ENCODE results near the gene EVPLL. TPM values are rescaled to one million over a fixed set of nuclear protein-coding genes. Genes with fewer than 3 reads are reported as not detected.
"Not testable (repeated sequence)": the region's sequence is repeated elsewhere in the genome, so short reads cannot be mapped to it uniquely, and the experiment has no call there.

Gene EVPLL
- total RNA-seq, 1 experiment from 2014 or later = not detected

DNA sequence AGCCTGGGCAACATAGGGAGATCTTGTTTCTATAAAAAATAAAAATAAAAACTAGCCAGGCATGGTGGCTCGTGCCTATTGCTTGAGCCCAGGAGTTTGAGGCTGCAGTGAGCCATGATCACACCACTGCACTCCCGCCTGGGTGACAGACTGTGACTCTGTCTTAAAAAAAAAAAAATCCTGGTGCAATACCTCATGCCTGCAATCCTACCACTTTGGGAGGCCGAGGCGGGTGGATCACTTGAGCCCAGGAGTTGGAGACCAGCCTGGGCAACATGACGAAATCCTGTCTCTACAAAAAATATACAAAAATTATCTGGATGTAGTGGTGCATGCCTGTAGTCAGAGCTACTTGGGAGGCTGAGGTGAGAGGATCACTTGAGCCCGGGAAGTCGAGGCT, 6.7 kb downstream of the EVPLL start:
- not testable (repeated sequence) for H3K4me3 ChIP-seq (ENCODE audit: insufficient read depth, low read depth, low read length); H3K27me3 ChIP-seq (ENCODE audit: control insufficient read depth, insufficient read depth, low read length); DNase-seq; H3K36me3 ChIP-seq (replicated peaks; ENCODE audit: control insufficient read depth, insufficient read depth, low read length)

DNA sequence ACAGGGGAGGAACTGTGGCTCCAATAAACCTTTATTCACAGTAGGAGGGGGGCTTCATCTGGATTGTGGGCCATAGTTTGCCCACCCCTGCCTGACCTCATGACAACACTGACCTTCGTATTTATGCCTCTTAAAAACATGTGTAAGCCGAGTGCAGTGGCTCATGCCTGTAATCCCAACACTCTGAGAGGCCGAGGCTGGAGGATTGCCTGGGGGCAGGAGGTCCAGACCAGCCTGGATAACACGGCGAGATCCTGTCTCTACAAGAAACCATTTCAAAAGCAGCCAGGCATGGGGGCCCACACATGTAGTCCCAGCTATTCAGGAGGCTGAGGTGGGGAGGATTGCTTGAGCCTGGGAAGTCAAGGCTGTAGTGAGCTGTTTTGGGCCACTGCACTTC, 10.0 kb downstream of the EVPLL start:
- not testable (repeated sequence) for H3K4me3 ChIP-seq (ENCODE audit: insufficient read depth, low read depth, low read length); DNase-seq; H3K27me3 ChIP-seq (ENCODE audit: control insufficient read depth, insufficient read depth, low read length); H3K36me3 ChIP-seq (replicated peaks; ENCODE audit: control insufficient read depth, insufficient read depth, low read length)

DNA sequence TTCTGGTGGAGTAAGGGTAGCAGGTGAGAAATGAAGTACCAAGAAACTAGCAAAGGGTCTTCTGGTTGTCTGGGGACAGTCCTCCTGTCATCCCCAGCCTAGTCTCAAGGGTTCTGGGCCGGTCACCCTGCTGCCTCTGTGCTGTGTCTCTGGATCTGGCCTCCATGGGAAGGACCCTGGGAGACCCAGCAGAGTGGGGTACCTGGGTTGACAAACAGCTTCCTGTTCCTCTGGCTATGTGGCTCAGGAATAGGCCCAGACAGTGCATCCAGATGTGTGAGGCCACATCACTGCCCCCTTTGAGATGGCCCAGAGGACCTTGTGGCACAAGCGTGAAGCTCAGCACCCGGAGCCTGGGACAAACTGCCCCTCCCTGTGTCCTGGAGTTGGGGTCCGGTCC, 10.7 kb downstream of the EVPLL start:
- not testable (repeated sequence) for H3K27me3 ChIP-seq (ENCODE audit: control insufficient read depth, insufficient read depth, low read length); H3K4me3 ChIP-seq (ENCODE audit: insufficient read depth, low read depth, low read length); H3K36me3 ChIP-seq (replicated peaks; ENCODE audit: control insufficient read depth, insufficient read depth, low read length); DNase-seq

DNA sequence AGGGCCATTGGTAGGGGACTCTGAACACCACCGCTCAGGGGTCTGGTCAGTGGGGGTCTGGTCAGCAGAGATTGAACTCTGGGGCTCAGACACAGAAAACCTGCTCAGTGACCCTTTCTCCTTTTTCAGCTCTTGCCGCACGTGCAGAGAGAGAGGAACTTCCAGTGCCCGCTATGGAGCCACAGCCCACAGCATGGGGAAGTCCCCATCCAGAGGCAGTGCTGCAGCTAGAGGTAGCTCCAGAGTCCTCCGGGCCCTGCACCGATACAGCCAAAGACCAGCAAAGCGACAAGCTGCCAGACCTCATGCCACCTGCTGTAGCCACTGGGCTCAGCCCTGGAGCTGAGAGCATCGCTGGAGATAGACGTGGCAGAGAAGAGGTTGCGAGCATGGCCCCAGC, 11.2 kb downstream of the EVPLL start:
- H3K36me3 ChIP-seq (replicated peaks; ENCODE audit: control insufficient read depth, insufficient read depth, low read length); DNase-seq; H3K4me3 ChIP-seq (ENCODE audit: insufficient read depth, low read depth, low read length); H3K27me3 ChIP-seq (ENCODE audit: control insufficient read depth, insufficient read depth, low read length): not testable (repeated sequence)

DNA sequence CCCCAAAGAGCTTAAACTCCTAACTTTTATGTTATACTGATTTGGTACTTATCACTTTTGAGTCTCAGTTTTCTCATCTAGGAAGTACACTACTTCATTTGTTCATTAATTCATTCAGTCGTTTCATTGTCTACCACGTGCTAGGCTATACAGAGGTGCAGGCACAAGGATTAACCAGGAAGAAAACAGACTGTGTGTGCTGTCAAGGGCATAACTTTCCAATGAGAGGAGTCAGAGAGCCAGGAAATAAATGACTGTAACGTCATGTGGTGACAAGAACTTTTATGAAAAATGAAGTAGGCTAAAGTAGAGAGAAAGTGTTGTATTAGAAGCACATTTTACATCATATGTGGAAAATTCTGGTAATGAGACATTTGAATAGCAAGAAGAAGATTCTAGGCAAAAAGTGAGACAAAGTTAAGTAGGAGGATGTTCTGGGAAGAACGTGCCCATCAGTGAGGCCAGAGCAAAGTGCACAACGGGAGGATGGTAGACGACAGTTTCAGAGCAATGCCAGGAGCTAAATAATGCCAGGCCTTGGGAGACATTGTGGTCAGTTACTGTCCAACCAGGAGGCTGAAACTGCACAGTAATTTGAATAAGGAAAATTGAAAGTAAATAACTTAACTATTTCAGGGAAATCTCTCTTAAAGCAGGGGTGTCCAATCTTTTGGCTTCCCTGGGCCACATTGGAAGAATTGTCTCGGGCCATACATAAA, 24.5 kb downstream of the EVPLL start:
- H3K4me3 ChIP-seq (ENCODE audit: insufficient read depth, low read depth, low read length); H3K36me3 ChIP-seq (replicated peaks; ENCODE audit: control insufficient read depth, insufficient read depth, low read length); DNase-seq; H3K27me3 ChIP-seq (ENCODE audit: control insufficient read depth, insufficient read depth, low read length): not testable (repeated sequence)

DNA sequence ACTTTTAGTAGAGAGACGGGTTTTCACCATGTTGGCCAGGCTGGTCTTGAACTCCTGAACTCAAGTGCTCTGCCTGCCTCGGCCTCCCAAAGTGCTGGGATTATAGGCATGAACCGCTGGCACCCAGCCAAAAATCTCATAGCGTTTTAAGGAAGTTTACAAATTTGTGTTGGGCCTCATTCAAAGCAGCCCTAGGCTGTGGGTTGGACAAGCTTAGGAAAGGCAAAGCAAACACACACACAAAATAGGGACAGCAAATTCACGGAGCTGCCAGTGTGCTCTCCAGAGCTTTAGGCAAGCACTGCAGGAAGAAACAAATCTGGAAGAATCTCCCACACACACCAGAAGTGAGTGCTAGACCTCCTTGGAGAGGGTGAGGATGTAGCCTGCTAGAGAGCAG, 25.6 kb downstream of the EVPLL start:
- not testable (repeated sequence) for DNase-seq; H3K4me3 ChIP-seq (ENCODE audit: insufficient read depth, low read depth, low read length); H3K27me3 ChIP-seq (ENCODE audit: control insufficient read depth, insufficient read depth, low read length); H3K36me3 ChIP-seq (replicated peaks; ENCODE audit: control insufficient read depth, insufficient read depth, low read length)

DNA sequence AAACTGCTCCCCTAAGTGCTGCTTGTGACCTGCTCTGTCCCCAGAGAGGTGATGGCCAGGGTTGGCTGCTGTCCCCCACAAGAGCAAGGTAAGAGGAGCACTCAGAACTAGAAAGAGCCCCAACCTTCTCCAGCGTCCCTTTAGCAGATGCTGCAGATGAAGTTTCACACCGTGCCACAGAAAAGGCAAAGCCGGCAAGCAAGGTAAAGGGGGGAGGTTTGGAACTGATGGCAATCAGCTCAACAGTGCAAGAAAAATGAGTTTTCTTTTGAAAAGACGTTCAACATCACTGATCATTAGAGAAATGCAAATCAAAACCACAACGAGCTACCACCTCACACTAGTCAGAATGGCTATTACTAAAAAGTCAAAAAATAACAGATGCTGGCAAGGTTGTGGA, 26.0 kb downstream of the EVPLL start:
- H3K36me3 ChIP-seq (replicated peaks; ENCODE audit: control insufficient read depth, insufficient read depth, low read length); H3K27me3 ChIP-seq (ENCODE audit: control insufficient read depth, insufficient read depth, low read length); H3K4me3 ChIP-seq (ENCODE audit: insufficient read depth, low read depth, low read length); DNase-seq: not testable (repeated sequence)

DNA sequence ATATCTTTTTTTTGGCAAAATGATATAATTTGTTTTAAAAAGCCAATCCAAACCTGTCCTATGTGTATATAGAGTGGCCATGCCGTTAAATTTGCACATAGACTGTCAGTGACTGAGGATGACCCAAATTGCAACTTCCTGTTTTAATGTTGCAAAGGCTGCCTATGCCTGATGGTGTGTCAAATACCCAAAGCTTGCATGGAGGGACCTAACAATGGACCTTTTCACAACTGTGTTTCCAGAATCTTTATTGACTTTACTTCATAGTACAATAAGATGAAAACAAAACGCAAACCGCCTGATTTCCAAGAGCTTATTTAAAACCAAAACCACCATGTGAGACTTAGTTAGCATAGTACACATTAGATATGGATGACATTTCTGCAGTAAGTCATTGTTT, 31.3 kb downstream of the EVPLL start:
- not testable (repeated sequence) for H3K27me3 ChIP-seq (ENCODE audit: control insufficient read depth, insufficient read depth, low read length); H3K4me3 ChIP-seq (ENCODE audit: insufficient read depth, low read depth, low read length); H3K36me3 ChIP-seq (replicated peaks; ENCODE audit: control insufficient read depth, insufficient read depth, low read length)
- DNase-seq = peak; percentile 0

DNA sequence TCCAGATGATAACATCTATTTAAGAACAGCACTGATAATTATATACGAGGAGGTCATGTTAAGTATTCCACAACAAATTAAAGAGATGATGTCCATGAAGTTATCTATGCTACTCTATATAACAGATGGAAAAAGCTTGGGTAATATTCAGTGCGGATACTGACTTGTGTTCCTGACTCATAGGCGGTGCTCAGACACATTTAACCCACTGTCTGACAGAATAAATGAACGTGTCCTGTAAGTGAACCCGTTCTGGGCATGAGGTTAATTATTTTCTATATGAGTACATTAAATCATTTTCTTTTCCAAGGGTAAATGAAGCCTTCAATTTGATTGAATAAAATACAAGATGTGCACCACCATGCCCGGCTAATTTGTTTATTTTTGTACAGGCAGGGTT, 31.7 kb downstream of the EVPLL start:
- not testable (repeated sequence) for DNase-seq; H3K27me3 ChIP-seq (ENCODE audit: control insufficient read depth, insufficient read depth, low read length); H3K4me3 ChIP-seq (ENCODE audit: insufficient read depth, low read depth, low read length); H3K36me3 ChIP-seq (replicated peaks; ENCODE audit: control insufficient read depth, insufficient read depth, low read length)

DNA sequence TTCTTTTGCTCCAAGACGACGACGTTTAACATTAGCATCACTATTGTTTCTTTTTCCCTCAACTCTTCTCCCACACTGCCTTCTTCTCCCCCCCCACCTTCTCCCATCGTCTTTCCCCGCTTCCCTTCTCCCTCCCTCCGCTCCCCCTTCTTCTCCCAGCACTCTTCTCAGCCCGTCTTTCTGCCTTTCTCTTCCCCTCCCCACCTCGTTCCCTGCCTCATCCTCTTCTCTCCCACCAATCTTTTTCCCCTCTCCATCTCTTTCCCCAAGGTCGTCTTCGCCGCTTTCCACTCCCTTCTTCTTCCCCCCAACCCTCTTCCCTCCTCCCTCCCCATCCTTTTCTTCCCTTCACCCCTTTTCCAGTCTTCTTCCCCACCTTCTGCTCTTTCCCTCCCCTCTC, 33.2 kb downstream of the EVPLL start:
- not testable (repeated sequence) for H3K36me3 ChIP-seq (replicated peaks; ENCODE audit: control insufficient read depth, insufficient read depth, low read length); H3K27me3 ChIP-seq (ENCODE audit: control insufficient read depth, insufficient read depth, low read length)
- peak overlapping the region; percentile 43 for H3K4me3 ChIP-seq (ENCODE audit: insufficient read depth, low read depth, low read length)
- DNase-seq = peak; percentile 44

DNA sequence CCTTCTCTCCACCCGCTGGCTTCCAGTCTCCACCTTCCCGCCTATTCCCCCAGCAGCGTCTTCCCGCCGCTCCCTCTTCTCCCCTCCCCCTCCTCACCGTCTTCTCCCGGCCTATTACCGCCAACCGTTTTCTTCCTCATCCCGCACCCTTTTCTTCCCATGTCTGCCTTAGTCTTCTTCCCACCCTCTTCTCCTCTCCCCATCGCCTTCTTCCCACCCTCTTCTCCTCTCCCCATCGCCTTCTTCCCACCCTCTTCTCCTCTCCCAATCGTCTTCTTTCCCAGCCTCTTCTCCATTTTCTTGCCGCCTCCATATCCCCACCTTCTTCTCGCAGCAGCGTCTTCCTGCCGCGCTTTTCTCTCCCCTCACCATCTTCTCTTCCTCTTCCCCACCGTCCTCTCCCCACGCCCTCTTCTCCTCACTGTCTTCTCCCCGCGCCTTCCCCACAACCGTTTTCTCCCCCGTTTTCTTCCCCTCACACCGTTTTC, 33.8 kb downstream of the EVPLL start:
- H3K27me3 ChIP-seq (ENCODE audit: control insufficient read depth, insufficient read depth, low read length); H3K36me3 ChIP-seq (replicated peaks; ENCODE audit: control insufficient read depth, insufficient read depth, low read length); DNase-seq: not testable (repeated sequence)
- peak overlapping the region; percentile 43 for H3K4me3 ChIP-seq (ENCODE audit: insufficient read depth, low read depth, low read length)

DNA sequence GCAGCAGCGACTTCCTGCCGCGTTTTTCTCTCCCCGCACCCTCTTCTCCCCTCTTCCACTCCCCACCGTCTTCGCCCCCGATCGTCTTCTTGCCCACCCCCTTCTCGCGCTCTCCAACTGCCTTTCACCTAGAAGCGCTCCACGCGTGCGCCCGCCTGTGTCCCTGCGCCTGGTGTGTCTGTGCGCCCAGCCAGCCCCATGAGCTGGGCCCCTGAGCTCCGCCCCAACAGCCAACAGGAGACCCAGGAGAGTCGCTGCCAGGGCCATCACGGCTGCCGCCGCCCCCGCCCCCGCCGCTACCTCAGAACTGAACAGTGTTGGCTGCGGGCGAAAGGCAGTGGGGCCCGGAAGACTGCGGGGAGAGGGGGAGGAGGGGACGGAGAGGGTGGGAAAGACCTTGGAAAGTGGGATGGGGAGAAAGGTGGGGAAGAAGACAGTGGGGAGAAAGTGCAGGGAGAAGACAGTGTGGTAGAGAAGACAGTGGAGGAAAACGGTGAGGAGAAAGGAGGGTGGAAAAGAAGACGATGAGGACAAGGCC, 34.5 kb downstream of the EVPLL start:
- DNase-seq; H3K36me3 ChIP-seq (replicated peaks; ENCODE audit: control insufficient read depth, insufficient read depth, low read length); H3K27me3 ChIP-seq (ENCODE audit: control insufficient read depth, insufficient read depth, low read length); H3K4me3 ChIP-seq (ENCODE audit: insufficient read depth, low read depth, low read length): not testable (repeated sequence)

DNA sequence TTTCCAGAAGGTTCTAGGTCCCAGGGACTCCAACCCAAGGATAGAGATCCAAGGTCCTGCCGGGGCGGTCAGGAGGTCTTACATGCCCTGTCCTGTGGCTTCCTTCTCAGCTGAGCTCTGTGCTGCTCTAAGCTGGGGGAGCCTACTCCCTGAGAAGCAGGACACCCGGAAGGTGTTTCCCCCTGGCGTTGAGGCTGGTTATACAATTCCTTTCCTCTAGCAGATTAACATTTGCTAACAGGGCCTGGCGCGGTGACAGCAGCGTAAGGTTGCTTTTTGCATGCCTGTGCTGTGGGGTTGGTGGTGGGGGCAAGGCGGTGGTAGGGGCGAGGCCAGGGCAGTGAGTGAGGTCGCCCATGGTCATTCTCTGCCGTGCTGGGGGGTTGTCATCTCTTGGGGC, 43.9 kb downstream of the EVPLL start:
- H3K27me3 ChIP-seq (ENCODE audit: control insufficient read depth, insufficient read depth, low read length); H3K4me3 ChIP-seq (ENCODE audit: insufficient read depth, low read depth, low read length); H3K36me3 ChIP-seq (replicated peaks; ENCODE audit: control insufficient read depth, insufficient read depth, low read length): not testable (repeated sequence)
- DNase-seq = peak; percentile 19

DNA sequence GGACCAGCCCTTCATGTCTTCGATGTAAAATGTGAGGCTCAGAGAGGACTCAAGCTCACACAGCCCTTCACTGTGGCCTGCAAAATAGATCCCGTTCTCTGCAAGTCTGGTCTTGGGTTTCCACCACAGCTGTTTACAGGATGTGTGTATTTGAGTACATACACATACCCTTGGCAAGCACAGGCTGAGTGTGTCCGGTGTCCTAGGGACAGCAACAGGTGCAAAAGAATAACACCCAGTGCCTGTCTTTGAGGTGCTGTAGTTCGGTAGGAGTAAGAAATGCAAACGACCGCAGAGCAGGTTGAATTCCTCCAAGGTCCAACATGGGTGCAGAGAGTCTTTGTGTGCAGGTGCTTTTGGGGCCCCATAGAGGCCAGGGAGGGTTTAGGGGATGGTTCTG, 44.9 kb downstream of the EVPLL start:
- H3K4me3 ChIP-seq (ENCODE audit: insufficient read depth, low read depth, low read length) = not testable (repeated sequence)

DNA sequence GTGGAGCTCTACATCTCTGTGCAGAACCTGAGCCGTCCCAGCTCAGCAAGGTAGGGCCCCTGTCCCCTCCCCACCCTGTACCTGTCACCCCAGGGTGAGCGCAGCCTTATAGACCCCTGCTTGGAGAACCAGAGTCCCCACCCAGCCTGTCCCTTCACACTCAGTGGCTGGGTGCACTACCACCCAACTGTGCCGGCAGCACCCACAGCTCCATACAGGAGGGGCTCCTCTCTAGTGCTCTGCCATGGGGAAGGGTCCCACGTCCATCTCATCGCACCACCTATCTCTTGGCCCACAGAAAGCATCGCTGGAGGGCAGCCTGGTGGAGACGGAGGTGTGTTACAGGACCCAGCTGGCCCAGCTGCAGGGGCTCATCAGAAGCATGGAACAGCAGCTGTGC, 45.4 kb downstream of the EVPLL start:
- H3K4me3 ChIP-seq (ENCODE audit: insufficient read depth, low read depth, low read length); H3K27me3 ChIP-seq (ENCODE audit: control insufficient read depth, insufficient read depth, low read length); H3K36me3 ChIP-seq (replicated peaks; ENCODE audit: control insufficient read depth, insufficient read depth, low read length); DNase-seq: not testable (repeated sequence)

More for the DNA sequence above, 44.9 kb downstream of the EVPLL start:
- not testable (repeated sequence) for DNase-seq; H3K27me3 ChIP-seq (ENCODE audit: control insufficient read depth, insufficient read depth, low read length); H3K36me3 ChIP-seq (replicated peaks; ENCODE audit: control insufficient read depth, insufficient read depth, low read length)

All from H7 (cell line).